Trophoblast cell (in vitro differentiated cells and primary cell): ENCODE measurements around the gene FERD3L.
A peak's percentile ranks its signal among the peaks of the same experiment; 100 is the strongest.

Source experiments
- DNase-seq, 2 donors: peaks; one replicate each; pipeline ENCODE4 v3.0.0-alpha.2; 2016
- H2AFZ ChIP-seq: 2 replicates; pipeline ENCODE4 v1.6.1; 2013; ENCODE audit warnings: low read length, moderate library complexity, mild to moderate bottlenecking; ENCODE audit not compliant: insufficient read depth, poor library complexity
- H2AK5ac ChIP-seq: 2 replicates; pipeline ENCODE4 v1.6.1; 2013; ENCODE audit warnings: mild to moderate bottlenecking, low read length
- H2BK120ac ChIP-seq: 2 replicates; pipeline ENCODE4 v1.6.1; 2013; ENCODE audit warnings: low read length, mild to moderate bottlenecking, moderate library complexity; ENCODE audit not compliant: insufficient read depth, poor library complexity
- H2BK12ac ChIP-seq: 2 replicates; pipeline ENCODE4 v1.6.1; 2013; ENCODE audit warnings: mild to moderate bottlenecking, low read length, moderate library complexity
- H2BK5ac ChIP-seq: 2 replicates; pipeline ENCODE4 v1.6.1; 2013; ENCODE audit warnings: low read length, low read depth, moderate library complexity, mild to moderate bottlenecking; ENCODE audit not compliant: poor library complexity
- H3K14ac ChIP-seq: 2 replicates; pipeline ENCODE4 v1.6.1; 2013; ENCODE audit warnings: mild to moderate bottlenecking, low read length
- H3K18ac ChIP-seq: 2 replicates; pipeline ENCODE4 v1.6.1; 2013; ENCODE audit warnings: mild to moderate bottlenecking, low read length
- H3K23ac ChIP-seq: 2 replicates; pipeline ENCODE4 v1.6.1; 2013; ENCODE audit warnings: low read length
- H3K27ac ChIP-seq: 2 replicates; pipeline ENCODE4 v1.5.1; 2013; ENCODE audit warnings: low read depth, mild to moderate bottlenecking, inconsistent platforms, low read length, moderate library complexity
- H3K27me3 ChIP-seq: 2 replicates; pipeline ENCODE4 v1.6.1; 2013; ENCODE audit warnings: inconsistent platforms, mild to moderate bottlenecking, low read length, moderate library complexity; ENCODE audit not compliant: insufficient read depth
- H3K36me3 ChIP-seq, 2 experiments: 1 replicate in 1 of 2; 2 replicates in 1 of 2; pipeline ENCODE4 v1.6.1; 2013; ENCODE audit warnings: low read length in 2 of 2, mild to moderate bottlenecking in 2 of 2, moderate library complexity in 1 of 2; ENCODE audit not compliant: insufficient read depth in 2 of 2, control insufficient read depth in 1 of 2
- H3K4ac ChIP-seq: 2 replicates; pipeline ENCODE4 v1.6.1; 2013; ENCODE audit warnings: low read depth, mild to moderate bottlenecking, low read length, moderate library complexity
- H3K4me1 ChIP-seq, 2 experiments: 1 replicate in 1 of 2; 2 replicates in 1 of 2; pipeline ENCODE4 v1.6.1; 2013; ENCODE audit warnings: low read length in 2 of 2, mild to moderate bottlenecking in 2 of 2, moderate library complexity in 1 of 2; ENCODE audit not compliant: insufficient read depth in 2 of 2, control insufficient read depth in 1 of 2
- H3K4me2 ChIP-seq: 2 replicates; pipeline ENCODE4 v1.6.1; 2013; ENCODE audit warnings: inconsistent platforms, mild to moderate bottlenecking, low read length, moderate library complexity
- H3K4me3 ChIP-seq: 2 replicates; pipeline ENCODE4 v1.5.1; 2013; ENCODE audit warnings: mild to moderate bottlenecking, low read depth, low read length, inconsistent platforms
- H3K79me1 ChIP-seq: one replicate; pipeline ENCODE4 v1.6.1; 2013; ENCODE audit warnings: low read length
- H3K79me2 ChIP-seq: 2 replicates; pipeline ENCODE4 v1.6.1; 2013; ENCODE audit warnings: low read length, mild to moderate bottlenecking; ENCODE audit not compliant: control insufficient read depth, insufficient read depth, poor library complexity
- H3K9ac ChIP-seq: 2 replicates; pipeline ENCODE4 v1.6.1; 2013; ENCODE audit warnings: mild to moderate bottlenecking, low read length
- H3K9me3 ChIP-seq: 2 replicates; pipeline ENCODE4 v1.6.1; 2013; ENCODE audit warnings: low read depth, mild to moderate bottlenecking, control low read depth, inconsistent platforms, low read length; ENCODE audit not compliant: insufficient read depth
- H4K12ac ChIP-seq: 2 replicates; pipeline ENCODE4 v1.6.1; 2013; ENCODE audit warnings: low read depth, mild to moderate bottlenecking, low read length, moderate library complexity
- H4K8ac ChIP-seq: 2 replicates; pipeline ENCODE4 v1.6.1; 2013; ENCODE audit warnings: low read depth, mild to moderate bottlenecking, low read length, moderate library complexity
- H4K91ac ChIP-seq: one replicate; pipeline ENCODE4 v1.6.1; 2013; ENCODE audit warnings: low read depth, mild to moderate bottlenecking, low read length, moderate library complexity
- WGBS: extraction: QIAGEN DNeasy Blood & Tissue Kit; methylation state at CpG from one replicate; pipeline ENCODE4 v1.1.7; 2013; ENCODE audit warnings: missing lambda C conversion rate; ENCODE audit not compliant: insufficient read length, insufficient coverage; ENCODE audit errors: extremely low coverage; 5-methylcytosine and 5-hydroxymethylcytosine counted together

The FERD3L gene

DNA sequence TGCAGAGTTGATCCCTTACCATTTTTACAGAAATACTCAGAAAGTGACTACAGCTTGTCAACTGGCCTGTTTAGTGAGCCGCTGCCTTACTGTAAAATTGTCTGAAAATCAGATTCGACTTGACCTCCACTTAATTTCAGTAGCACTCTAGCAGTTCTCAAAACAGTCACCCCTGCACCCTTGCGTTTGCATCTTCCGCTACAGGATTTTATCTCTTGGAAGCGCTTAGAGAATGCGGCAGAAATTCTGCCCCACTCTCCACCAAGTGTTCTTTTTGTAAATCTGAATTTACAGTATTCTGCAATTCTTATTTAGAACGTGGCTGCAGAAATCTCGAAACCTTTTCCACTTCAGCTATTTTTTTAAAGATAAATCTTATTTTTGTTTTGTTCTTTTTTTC is 25.8 kb downstream of the FERD3L start:
- no peak overlapping the region for H4K8ac ChIP-seq
- H4K91ac ChIP-seq: no peak overlapping the region
- no peak overlapping the region for H4K12ac ChIP-seq
- H2BK5ac ChIP-seq: no peak overlapping the region
- H3K23ac ChIP-seq: no peak overlapping the region
- H3K18ac ChIP-seq: no peak overlapping the region
- no peak for DNase-seq
- no peak overlapping the region for H2AFZ ChIP-seq
- H3K79me2 ChIP-seq: no peaks in the 10 kb centered on the region
- H3K27me3 ChIP-seq: peaks cover 20% of the 10 kb centered on the region
- no peaks in the 10 kb centered on the region for H3K36me3 ChIP-seq
- no peaks in the 10 kb centered on the region for H3K79me1 ChIP-seq
- no peak overlapping the region for H3K4me2 ChIP-seq
- H3K9me3 ChIP-seq: peaks cover 1% of the 10 kb centered on the region
- H3K14ac ChIP-seq: no peak overlapping the region
- no peak overlapping the region for H3K27ac ChIP-seq
- H3K4me3 ChIP-seq: no peak overlapping the region
- peaks cover 3 to 7% of the 10 kb centered on the region in 2 experiments for H3K4me1 ChIP-seq
- H3K9ac ChIP-seq: no peak overlapping the region
- no peak overlapping the region for H2BK120ac ChIP-seq
- no peak overlapping the region for H2AK5ac ChIP-seq
- no peak overlapping the region for H2BK12ac ChIP-seq
- H3K4ac ChIP-seq: no peak overlapping the region
- WGBS: no CpG with 5 or more reads among the region's 8 CpGs

DNA sequence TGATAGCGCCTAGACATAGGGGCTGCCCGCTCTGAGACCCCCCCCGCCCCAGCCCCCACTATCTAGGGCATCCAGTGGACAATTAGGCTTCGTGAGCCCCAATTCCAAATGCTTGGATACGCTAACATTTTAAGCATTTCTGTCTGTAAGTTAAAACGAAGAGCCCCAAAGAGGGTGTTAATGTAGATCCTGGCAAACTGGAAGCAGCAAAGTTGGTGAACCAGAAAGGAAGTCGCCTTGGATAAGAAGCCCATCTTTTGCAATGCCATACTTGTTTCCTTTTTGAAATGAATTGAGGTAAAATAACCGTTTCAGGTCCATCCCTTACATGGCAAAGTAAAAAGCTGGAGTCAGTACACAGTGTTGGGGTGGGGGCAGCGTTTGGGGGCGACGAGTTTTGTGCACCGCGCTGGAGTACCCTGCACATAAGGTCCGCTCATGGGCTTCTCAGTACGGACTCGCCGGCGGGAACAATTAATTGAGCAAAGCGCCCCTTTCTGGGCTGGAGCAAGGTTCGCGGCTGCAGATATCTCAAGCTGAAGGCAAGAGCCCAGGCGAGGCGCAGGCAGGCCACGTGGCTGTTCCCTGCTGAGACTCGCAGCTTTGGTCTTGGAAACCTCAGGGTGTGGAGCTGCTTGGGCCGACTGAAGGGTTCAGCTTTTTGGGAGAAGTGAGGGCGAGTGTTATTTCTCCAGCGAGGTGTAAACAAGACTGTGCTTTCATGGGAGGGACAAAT is 26.4 kb downstream of the FERD3L start:
- Histone ChIP-seq H3K27ac (no peak overlapping the region), H3K4ac (no peak overlapping the region), H4K91ac (no peak overlapping the region), H3K79me1 (no peaks in the 10 kb centered on the region), H3K9ac (no peak overlapping the region), H3K27me3 (peaks cover 20% of the 10 kb centered on the region), H2BK12ac (no peak overlapping the region), H4K8ac (no peak overlapping the region), H3K9me3 (peaks cover 1% of the 10 kb centered on the region), H4K12ac (no peak overlapping the region), H3K4me2 (peak overlapping the region; percentile 88), H3K18ac (no peak overlapping the region), H3K4me3 (no peak overlapping the region), H3K36me3 (no peaks in the 10 kb centered on the region), H2BK120ac (no peak overlapping the region), H3K14ac (no peak overlapping the region), H2AK5ac (no peak overlapping the region), H3K4me1 (peaks cover 3 to 7% of the 10 kb centered on the region in 2 experiments), H2BK5ac (no peak overlapping the region), H3K23ac (no peak overlapping the region), H3K79me2 (no peaks in the 10 kb centered on the region), H2AFZ (no peak overlapping the region)
- no peak for DNase-seq
- no CpG with 5 or more reads among the region's 28 CpGs for whole genome bisulfite sequencing

DNA sequence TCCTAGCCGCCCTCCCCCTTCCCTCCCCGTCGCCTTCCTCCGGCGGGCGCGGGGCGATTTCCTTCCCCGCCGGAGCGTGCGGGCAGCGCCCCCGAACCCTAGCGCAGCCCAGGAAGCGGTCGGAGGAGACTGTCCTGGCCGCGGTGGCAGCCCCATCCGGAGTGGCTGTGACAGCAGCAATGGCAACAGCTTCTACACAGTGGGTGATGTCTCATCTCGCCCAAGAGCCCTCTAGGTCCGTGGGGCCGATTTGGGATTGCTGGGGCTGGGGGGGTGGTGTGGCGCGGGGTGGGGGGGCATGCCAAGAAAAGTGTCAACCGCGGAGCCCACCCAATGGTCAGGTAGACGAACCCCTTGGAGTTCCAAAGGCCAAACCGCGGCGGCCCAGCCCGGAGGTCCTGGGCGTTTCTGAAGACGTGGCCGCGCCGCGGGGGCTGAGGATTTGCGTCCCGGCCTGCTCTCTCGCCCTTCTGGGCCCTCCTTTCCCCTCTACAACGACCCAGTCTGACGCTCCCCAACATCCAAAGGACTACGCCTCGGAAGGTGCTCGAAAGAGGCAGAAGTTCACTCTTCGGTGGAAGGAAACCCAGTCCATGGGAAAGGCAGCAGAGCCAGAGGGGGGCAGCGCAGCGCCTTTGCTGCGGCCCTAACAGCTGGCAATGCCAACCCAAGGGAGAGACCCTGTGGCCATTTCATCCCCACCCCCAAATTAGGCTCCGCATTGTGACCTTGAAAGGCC is 27.2 kb downstream of the FERD3L start:
- peaks cover 20% of the 10 kb centered on the region for H3K27me3 ChIP-seq
- no peak overlapping the region for H2BK12ac ChIP-seq
- H4K8ac ChIP-seq: no peak overlapping the region
- no peak overlapping the region for H3K27ac ChIP-seq
- no peak overlapping the region for H3K4ac ChIP-seq
- H3K14ac ChIP-seq: peak overlapping the region; percentile 17
- no CpG with 5 or more reads among the region's 51 CpGs for WGBS
- no peak overlapping the region for H3K18ac ChIP-seq
- no peak for DNase-seq
- H4K91ac ChIP-seq: no peak overlapping the region
- H3K9me3 ChIP-seq: peaks cover 1% of the 10 kb centered on the region
- H3K4me2 ChIP-seq: peak overlapping the region; percentile 88
- H3K23ac ChIP-seq: no peak overlapping the region
- H3K4me1 ChIP-seq: peaks cover 3 to 7% of the 10 kb centered on the region in 2 experiments
- no peak overlapping the region for H2AK5ac ChIP-seq
- H3K79me2 ChIP-seq: no peaks in the 10 kb centered on the region
- H3K9ac ChIP-seq: no peak overlapping the region
- H3K36me3 ChIP-seq: no peaks in the 10 kb centered on the region
- H3K79me1 ChIP-seq: no peaks in the 10 kb centered on the region
- H4K12ac ChIP-seq: no peak overlapping the region
- no peak overlapping the region for H2AFZ ChIP-seq
- no peak overlapping the region for H2BK120ac ChIP-seq
- no peak overlapping the region for H2BK5ac ChIP-seq
- H3K4me3 ChIP-seq: peak overlapping the region; percentile 70

DNA sequence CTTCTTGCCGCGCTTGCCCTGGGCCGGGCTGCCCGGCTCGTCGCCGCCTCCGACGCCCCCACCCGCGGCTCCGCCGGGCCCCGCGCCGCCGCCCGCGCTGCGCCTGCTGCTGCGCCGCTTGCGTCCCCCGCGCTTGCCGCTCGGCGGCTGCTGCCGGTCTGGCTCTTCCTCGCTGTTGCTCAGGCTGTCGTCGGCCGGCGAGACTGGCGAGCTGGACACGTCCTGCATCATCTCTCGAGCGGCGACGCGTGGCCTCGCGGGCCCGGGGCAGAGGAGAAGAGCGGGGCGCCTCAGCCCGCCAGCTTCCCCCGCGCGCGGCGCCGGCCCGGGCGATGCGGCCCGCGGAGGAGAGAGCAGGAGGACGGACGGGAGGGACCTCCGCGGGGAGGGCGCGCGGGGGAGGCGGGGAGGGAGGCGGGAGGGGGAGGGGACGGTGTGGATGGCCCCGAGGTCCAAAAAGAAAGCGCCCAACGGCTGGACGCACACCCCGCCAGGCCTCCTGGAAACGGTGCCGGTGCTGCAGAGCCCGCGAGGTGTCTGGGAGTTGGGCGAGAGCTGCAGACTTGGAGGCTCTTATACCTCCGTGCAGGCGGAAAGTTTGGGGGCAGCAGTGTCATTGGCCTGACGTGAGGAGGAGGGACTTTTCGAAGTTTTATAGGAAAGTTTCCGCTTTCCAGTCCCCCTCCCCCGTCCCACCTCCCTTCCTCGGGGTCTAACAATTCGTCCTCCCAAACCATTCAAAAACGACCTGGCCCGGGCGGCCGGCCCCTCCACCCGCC is 27.9 kb downstream of the FERD3L start, which contains the start of gene TWIST1:
TSS of gene TWIST1 (minus strand) at position 546 of the 779 bp plus-strand sequence. CDS start at position 231, 315 bp downstream.
- Histone ChIP-seq H3K79me1 (no peaks in the 10 kb centered on the region), H3K79me2 (no peaks in the 10 kb centered on the region), H2BK5ac (no peak within 1 kb of the TSS), H3K9ac (no peak within 1 kb of the TSS), H2AFZ (peak within 1 kb of the TSS; percentile 5), H3K4me1 (peaks cover 7 to 10% of the 10 kb centered on the region in 2 experiments), H3K14ac (peak within 1 kb of the TSS; percentile 17), H2BK120ac (no peak within 1 kb of the TSS), H3K36me3 (no peaks in the 10 kb centered on the region), H3K4me2 (peak within 1 kb of the TSS; percentile 88), H4K91ac (no peak within 1 kb of the TSS), H2BK12ac (no peak within 1 kb of the TSS), H3K27ac (no peak within 1 kb of the TSS), H2AK5ac (no peak within 1 kb of the TSS), H3K4me3 (peak within 1 kb of the TSS; percentile 70), H4K12ac (no peak within 1 kb of the TSS), H3K18ac (no peak within 1 kb of the TSS), H3K27me3 (peaks cover 27% of the 10 kb centered on the region), H3K23ac (no peak within 1 kb of the TSS), H3K4ac (no peak within 1 kb of the TSS), H3K9me3 (peaks cover 1% of the 10 kb centered on the region), H4K8ac (peak within 1 kb of the TSS; percentile 62)
- DNase-seq: peak in 1 of 2 donors; percentile 25
- no CpG with 5 or more reads among the region's 91 CpGs for WGBS
